AG20443 (cell line): ENCODE data around the gene ANKRD12.
A peak's percentile ranks its signal among the peaks of the same experiment; 100 is the strongest.
"Not testable (repeated sequence)": the region's sequence is repeated elsewhere in the genome, so short reads cannot be mapped to it uniquely, and the experiment has no call there.

Experiments used
- DNase-seq: peaks from one replicate; pipeline ENCODE4 v3.0.0; 2012; ENCODE audit warnings: low spot score, mixed read lengths

Gene ANKRD12

DNA sequence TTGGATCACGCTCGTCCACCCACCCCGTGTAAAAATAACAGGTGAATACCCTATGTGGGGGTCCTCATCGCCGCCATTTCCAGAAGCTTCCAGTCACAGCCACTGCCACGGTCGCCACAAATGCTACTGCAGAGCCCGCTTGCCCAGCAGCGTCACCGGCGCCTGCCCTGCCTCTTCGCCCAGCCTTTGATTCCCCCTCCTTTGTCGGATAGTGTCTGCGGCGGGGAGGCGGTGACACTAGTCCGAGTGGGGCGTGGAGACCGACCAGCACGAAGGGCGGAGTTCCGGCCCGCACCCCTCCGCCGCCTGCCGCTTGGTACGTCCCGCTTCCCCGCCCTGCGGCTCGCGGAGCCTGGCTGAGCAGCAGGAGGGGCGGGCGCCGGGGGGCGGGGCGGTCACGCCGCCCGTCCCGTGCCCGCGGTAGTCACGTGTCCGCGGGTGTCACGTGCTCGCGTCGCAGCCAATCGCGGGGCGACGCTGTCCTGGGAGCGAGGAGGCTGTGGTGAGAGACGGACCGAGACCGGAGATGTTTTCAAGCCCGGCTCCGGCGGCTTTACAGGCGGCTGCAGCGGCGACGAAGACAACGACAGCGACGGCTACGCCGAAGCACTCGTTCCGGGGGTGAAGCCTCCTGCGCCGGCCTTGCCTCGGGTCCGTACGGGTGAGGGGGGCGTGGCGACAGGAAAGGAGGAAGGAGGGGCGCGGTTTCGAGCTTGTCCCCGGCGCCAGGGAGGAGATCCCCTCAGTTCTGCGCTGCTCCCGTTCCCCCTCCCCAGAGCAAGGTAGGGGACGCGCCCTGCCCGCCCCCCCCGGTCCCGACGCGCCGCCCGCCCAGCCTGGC lies at the start of gene ANKRD12:
TSS of gene ANKRD12 (plus strand) at position 467 of the 841 bp plus-strand sequence. CDS start 45,652 bp downstream, outside the sequence.
- DNase-seq = peak; percentile 99

- DNase-seq = no peak
Measured at GRCh38 chr18:9087144-9087543, 49.4 kb upstream of the ANKRD12 start.

DNA sequence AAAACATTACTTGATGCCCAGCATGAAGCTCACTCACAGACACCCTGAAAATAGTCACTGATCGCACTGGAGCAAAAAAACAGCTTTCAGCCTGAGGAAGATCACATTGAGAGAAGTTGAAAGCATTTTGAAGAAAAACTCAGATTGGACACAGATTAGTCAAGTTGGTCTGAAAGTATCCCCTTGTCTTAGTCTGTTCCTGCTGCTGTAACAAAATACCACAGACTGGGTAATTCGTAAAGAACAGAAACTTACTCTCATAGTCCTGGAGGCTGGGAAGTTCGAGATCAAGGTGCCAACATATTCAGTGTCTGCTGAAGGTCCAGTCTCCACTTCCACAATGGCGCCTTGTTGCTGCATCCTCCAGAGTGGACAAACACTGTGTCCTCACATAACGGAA lies 48.3 kb upstream of the ANKRD12 start:
- no peak for DNase-seq

DNA sequence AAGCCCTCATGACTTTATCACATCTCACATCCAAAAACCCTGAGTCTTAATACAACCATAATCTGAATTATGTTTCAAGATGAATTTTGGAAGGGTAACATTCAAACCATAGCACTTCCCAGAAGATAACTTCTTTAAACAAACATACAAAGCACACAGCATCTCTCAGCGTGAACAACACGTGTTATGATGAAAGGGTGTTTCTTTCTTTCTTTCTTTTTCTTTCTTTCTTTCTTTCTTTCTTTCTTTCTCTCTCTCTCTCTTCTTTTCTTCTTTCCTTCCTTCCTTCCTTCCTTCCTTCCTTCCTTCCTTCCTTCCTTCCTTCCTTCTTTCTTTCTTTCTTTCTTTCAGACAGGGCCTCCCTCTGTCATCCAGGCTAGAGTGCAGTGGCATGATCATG lies 47.9 kb upstream of the ANKRD12 start:
- DNase-seq = not testable (repeated sequence)

- no peak for DNase-seq
Measured at GRCh38 chr18:9090578-9090977, 46.0 kb upstream of the ANKRD12 start.

DNA sequence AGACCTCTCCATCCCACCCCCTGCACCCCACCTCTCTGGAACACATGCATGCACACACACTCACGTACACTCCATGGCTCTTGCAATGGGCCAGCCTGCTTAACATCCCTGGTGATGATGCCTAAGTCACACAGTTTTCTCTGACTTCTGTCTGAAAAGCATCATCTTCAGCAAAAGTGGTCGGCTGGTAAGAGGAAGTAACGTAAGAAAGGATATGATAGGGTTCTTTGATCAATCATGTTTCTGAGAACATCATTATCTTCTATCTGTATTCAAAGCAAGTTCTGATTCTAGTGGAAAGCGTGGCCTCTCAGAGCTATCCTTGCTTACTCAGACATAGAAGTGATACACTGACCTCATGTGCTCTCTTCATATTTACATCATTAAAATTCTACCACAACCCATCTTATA lies 45.5 kb upstream of the ANKRD12 start:
- no peak for DNase-seq

DNA sequence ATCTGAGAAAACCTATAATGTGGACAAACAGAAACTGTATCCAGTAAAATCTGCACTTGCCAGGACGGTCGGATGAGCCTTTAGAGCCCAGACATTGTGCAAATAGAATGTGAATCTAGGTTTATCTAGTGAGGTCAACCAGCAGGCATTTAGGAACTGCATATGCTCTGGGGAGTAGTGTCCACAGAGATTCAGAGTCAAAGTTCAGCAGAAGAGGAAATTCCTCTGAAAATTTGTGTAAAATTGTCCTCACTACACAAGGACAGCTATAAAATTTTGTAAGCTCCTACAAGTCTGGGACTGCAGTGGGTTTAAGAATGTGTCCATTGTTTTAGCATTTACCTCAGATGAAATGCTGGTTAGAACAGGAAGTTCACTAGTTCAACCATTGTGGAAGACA lies 43.9 kb upstream of the ANKRD12 start:
- DNase-seq = no peak

- not testable (repeated sequence) for DNase-seq
Measured at GRCh38 chr18:9093109-9093508, 43.5 kb upstream of the ANKRD12 start.

DNA sequence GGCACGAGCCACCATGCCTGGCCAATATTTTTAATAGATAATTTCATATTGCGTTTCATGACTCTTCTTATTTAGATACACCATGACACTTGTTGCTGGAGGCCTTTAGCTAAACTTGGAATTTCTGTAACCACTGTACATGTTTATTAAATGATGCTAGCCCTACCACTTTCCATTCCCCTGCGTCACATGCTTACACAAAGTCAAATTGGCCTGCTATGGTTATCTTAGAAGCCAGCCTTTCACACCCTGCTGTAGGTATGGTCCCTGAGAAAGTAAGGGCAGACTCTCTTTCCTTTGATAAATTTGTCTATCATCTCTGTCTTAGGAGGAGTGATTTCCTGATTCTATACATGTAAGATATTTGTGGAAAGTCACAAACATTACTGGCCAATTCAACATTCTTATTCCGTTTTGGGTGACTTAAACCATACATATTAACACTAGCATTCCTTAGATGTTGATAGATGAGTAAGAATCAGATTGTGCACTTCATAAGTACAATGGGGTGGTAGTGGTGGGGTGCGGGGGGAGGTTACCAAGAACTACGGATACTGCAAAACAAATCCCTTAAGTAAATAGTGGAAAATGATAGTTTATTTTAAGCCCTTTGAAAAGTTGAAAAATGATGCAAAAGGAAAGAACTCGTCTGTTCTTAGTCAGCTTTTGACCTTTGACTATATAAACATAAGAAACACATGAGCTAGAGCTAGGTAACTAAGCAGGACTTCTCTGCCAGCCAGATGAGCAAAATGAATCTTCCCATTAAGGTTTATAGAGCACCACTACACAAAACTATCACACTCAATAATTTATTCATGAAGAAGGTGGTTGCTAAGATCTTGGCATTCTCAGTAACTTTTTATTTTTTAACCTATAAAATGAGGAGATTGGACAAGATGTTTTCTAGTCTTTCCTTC lies 42.0 kb upstream of the ANKRD12 start:
- DNase-seq = peak; percentile 30

GRCh38 chr18:9095297-9096006 lies 41.1 kb upstream of the ANKRD12 start:
- no peak for DNase-seq

GRCh38 chr18:9096007-9096371 lies 40.6 kb upstream of the ANKRD12 start:
- no peak for DNase-seq

- no peak for DNase-seq
Measured at GRCh38 chr18:9096685-9097084, 39.9 kb upstream of the ANKRD12 start.

- DNase-seq = no peak
Measured at GRCh38 chr18:9097349-9097748, 39.2 kb upstream of the ANKRD12 start.

- DNase-seq = no peak
Measured at GRCh38 chr18:9100796-9101195, 35.8 kb upstream of the ANKRD12 start.

DNA sequence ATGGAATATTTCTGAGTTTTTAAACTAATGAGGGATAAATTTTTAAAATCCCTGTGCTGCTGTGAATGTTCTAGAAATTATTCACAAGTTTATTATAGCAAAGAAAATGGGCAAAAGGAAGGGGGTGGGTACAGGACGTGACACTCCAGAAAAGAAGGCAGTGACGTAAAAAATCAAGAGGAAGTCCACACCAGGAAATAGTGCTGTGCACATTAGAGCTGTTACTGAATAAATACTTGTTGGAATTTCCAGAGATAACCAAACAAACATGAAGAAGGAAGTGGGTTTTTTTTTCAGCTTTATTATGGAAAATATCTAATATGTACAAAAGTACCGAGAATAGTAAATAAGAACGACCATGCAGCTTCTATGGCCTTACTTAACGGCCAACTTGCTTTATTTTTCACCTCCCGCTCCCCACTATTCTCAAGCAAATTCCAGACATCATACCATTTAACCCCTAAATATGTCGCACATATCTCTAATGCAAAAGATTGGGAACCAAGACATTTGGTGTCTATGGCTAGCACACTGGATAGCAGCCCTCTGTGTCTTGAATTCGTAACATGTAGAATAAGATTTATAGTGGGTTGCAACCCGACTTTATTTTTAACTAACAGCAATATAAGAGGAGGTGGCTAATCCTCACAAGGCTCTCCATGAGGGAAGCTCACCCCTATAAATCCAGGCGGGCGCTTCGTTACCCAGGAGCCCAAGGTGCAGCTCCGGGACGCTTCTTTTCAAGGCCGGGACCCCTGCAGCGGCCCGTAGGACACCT lies 34.7 kb upstream of the ANKRD12 start:
- DNase-seq = peak; percentile 66

DNA sequence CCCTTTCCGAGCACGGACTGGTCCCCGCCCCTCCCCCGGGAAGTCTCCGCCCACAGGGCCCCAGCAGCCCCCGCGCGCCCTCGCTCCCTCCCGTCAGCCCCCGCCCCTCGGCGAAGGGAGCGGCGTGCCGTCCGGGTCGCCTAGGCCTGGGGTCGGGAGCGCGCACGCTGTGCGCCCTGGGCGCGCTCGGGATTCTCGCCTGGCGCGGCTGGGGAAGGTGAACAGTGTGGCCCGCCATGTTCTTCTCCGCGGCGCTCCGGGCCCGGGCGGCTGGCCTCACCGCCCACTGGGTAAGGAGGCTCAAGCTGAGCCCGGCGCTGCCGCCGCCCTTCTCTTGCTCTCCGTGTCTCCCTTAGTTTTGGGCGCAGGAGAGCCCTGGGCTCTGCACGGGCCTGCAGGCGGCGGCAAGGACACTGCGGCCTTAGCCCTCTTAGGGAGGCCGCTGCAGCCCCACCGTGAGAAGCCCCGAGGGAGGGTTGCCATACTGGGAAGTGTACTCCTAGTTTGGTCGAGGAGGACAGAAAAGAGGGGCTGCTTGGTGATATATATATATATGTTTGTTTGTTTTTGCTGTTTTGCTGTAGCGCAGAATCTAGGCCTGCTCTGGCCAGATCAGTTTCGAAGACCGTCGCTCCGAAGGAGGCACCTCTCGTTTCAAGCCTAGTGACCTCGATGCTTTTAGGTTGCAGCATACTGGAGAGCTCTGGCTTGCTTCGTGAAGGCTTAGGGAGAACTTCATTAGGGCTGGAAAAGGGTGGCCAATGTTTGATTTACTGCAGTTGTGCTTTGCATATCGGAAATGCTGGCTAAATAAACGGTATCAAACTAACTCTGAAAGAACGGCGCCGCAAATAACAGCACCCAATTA lies 33.8 kb upstream of the ANKRD12 start, which contains the start of gene NDUFV2:
TSS of gene NDUFV2 (plus strand) at position 192 of the 868 bp plus-strand sequence. CDS start at position 237, 45 bp downstream.
- DNase-seq = peak; percentile 99

DNA sequence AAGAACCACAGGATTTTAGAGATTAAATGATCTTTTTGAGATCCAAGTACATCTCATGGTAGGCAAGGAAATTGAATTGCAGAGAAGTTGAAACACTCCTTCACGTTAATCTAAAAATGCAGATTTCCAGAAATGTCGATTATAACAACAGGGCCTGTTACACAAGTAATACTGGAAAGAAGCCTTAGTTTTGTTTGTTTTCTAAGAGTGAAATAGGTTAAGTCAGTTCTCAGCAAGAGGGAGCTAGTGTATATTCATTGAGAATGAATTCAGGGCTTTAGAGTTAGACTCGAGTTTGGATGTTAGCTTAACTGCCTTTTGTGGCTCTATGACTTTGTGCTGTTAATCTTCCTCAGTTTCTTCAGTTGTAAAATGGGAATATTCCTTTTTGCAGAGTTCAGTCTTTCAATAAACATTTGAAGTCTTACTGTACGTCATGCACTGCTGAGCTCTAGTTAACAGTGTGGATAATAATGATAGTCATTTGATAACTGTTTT lies 33.2 kb upstream of the ANKRD12 start:
- DNase-seq = peak; percentile 14

- no peak for DNase-seq
Measured at GRCh38 chr18:9104244-9104901, 32.2 kb upstream of the ANKRD12 start.

DNA sequence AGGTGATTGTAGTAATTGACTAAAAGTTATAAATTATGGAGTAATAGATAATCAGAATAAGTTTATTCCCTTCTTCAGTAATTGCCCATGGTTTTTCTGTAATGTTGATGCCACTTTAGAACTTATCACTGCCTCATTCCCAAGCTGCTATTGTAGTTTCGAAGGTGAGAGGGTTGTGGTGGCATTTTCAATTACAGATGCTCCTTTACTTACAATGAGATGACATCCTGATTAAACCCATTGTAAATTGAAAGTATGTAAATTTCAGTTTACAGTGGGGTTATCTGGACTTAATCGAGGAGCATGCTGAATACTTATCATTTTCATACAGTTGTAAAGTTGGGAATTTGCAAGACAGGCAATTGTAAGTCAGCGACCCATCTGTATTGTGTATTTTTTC lies 31.2 kb upstream of the ANKRD12 start:
- DNase-seq = no peak

- DNase-seq = no peak
Measured at GRCh38 chr18:9106094-9106493, 30.5 kb upstream of the ANKRD12 start.
